ENCODE data around the gene CTSD. TPM values are rescaled to one million over a fixed set of nuclear protein-coding genes. Genes with fewer than 3 reads are reported as not detected.
"Not testable (repeated sequence)": the region's sequence is repeated elsewhere in the genome, so short reads cannot be mapped to it uniquely, and the experiment has no call there.

CTSD gene
- polyA plus RNA-seq, 4 donors: 537 to 799 (median 556) TPM

- H3K9me3 ChIP-seq (ENCODE audit: control insufficient read depth in 2 of 2, insufficient read depth in 1 of 2, low read depth in 1 of 2, low read length in 1 of 2); DNase-seq; H3K27ac ChIP-seq (ENCODE audit: low read depth in 1 of 3, low read length in 2 of 3); H3K27me3 ChIP-seq (ENCODE audit: control insufficient read depth in 3 of 3, insufficient read depth in 3 of 3, low read length in 3 of 3); H3K4me3 ChIP-seq (ENCODE audit: low read depth in 1 of 3, low read length in 3 of 3); FAIRE-seq; H3K4me1 ChIP-seq (ENCODE audit: control insufficient read depth in 3 of 3, insufficient read depth in 2 of 3, low read depth in 1 of 3, low read length in 2 of 3); H3K36me3 ChIP-seq (ENCODE audit: control insufficient read depth in 3 of 3, insufficient read depth in 2 of 3, low read depth in 1 of 3, low read length in 3 of 3): not testable (repeated sequence)
- 61 to 90% (median 67%) methylated on average over 15 to 39 of the region's 42 CpGs for WGBS, 3 donors
Observed at GRCh38 chr11:1803835-1804519, 40.2 kb upstream of the CTSD start.

GRCh38 chr11:1803246-1803645, 39.5 kb upstream of the CTSD start:
- Histone ChIP-seq H3K4me1 (ENCODE audit: control insufficient read depth in 3 of 3, insufficient read depth in 2 of 3, low read depth in 1 of 3, low read length in 2 of 3) (peaks cover 0 to 7% (median 0%) of the 10 kb centered on the region in 3 donors), H3K27ac (ENCODE audit: low read depth in 1 of 3, low read length in 2 of 3) (no peak overlapping the region), H3K9me3 (ENCODE audit: control insufficient read depth in 2 of 2, insufficient read depth in 1 of 2, low read depth in 1 of 2, low read length in 1 of 2) (no peaks in the 10 kb centered on the region), H3K36me3 (ENCODE audit: control insufficient read depth in 3 of 3, insufficient read depth in 2 of 3, low read depth in 1 of 3, low read length in 3 of 3) (no peaks in the 10 kb centered on the region), H3K27me3 (ENCODE audit: control insufficient read depth in 3 of 3, insufficient read depth in 3 of 3, low read length in 3 of 3) (peaks cover 0 to 2% (median 0%) of the 10 kb centered on the region in 3 donors), H3K4me3 (ENCODE audit: low read depth in 1 of 3, low read length in 3 of 3) (no peak overlapping the region)
- 93 to 97% (median 94%) methylated on average over 20 of the region's 20 CpGs for WGBS, 3 donors
- DNase-seq (no peak), FAIRE-seq (no peak)

GRCh38 chr11:1797391-1798125, 33.8 kb upstream of the CTSD start:
- FAIRE-seq (no peak), DNase-seq (no peak)
- Histone ChIP-seq H3K4me3 (ENCODE audit: low read depth in 1 of 3, low read length in 3 of 3) (no peak overlapping the region), H3K9me3 (ENCODE audit: control insufficient read depth in 2 of 2, insufficient read depth in 1 of 2, low read depth in 1 of 2, low read length in 1 of 2) (no peaks in the 10 kb centered on the region), H3K4me1 (ENCODE audit: control insufficient read depth in 3 of 3, insufficient read depth in 2 of 3, low read depth in 1 of 3, low read length in 2 of 3) (no peaks in the 10 kb centered on the region), H3K27ac (ENCODE audit: low read depth in 1 of 3, low read length in 2 of 3) (no peak overlapping the region), H3K27me3 (ENCODE audit: control insufficient read depth in 3 of 3, insufficient read depth in 3 of 3, low read length in 3 of 3) (no peaks in the 10 kb centered on the region), H3K36me3 (ENCODE audit: control insufficient read depth in 3 of 3, insufficient read depth in 2 of 3, low read depth in 1 of 3, low read length in 3 of 3) (no peaks in the 10 kb centered on the region)
- 81 to 89% (median 86%) methylated on average over 14 of the region's 14 CpGs for WGBS, 3 donors

GRCh38 chr11:1796413-1797011, 32.8 kb upstream of the CTSD start:
- H3K4me1 ChIP-seq (ENCODE audit: control insufficient read depth in 3 of 3, insufficient read depth in 2 of 3, low read depth in 1 of 3, low read length in 2 of 3): no peaks in the 10 kb centered on the region
- H3K27ac ChIP-seq (ENCODE audit: low read depth in 1 of 3, low read length in 2 of 3): no peak overlapping the region
- 65 to 74% (median 67%) methylated on average over 12 of the region's 12 CpGs for WGBS, 3 donors
- FAIRE-seq: no peak
- H3K4me3 ChIP-seq (ENCODE audit: low read depth in 1 of 3, low read length in 3 of 3): no peak overlapping the region
- no peak for DNase-seq
- H3K9me3 ChIP-seq (ENCODE audit: control insufficient read depth in 2 of 2, insufficient read depth in 1 of 2, low read depth in 1 of 2, low read length in 1 of 2): no peaks in the 10 kb centered on the region
- no peaks in the 10 kb centered on the region for H3K27me3 ChIP-seq (ENCODE audit: control insufficient read depth in 3 of 3, insufficient read depth in 3 of 3, low read length in 3 of 3)
- H3K36me3 ChIP-seq (ENCODE audit: control insufficient read depth in 3 of 3, insufficient read depth in 2 of 3, low read depth in 1 of 3, low read length in 3 of 3): no peaks in the 10 kb centered on the region

- no peak overlapping the region for H3K4me3 ChIP-seq (ENCODE audit: low read depth in 1 of 3, low read length in 3 of 3)
- H3K36me3 ChIP-seq (ENCODE audit: control insufficient read depth in 3 of 3, insufficient read depth in 2 of 3, low read depth in 1 of 3, low read length in 3 of 3): no peaks in the 10 kb centered on the region
- 66 to 77% (median 76%) methylated on average over 3 of the region's 3 CpGs for WGBS, 3 donors
- no peaks in the 10 kb centered on the region for H3K27me3 ChIP-seq (ENCODE audit: control insufficient read depth in 3 of 3, insufficient read depth in 3 of 3, low read length in 3 of 3)
- FAIRE-seq: no peak
- peaks cover 0 to 3% of the 10 kb centered on the region in 2 donors for H3K9me3 ChIP-seq (ENCODE audit: control insufficient read depth in 2 of 2, insufficient read depth in 1 of 2, low read depth in 1 of 2, low read length in 1 of 2)
- H3K4me1 ChIP-seq (ENCODE audit: control insufficient read depth in 3 of 3, insufficient read depth in 2 of 3, low read depth in 1 of 3, low read length in 2 of 3): no peaks in the 10 kb centered on the region
- H3K27ac ChIP-seq (ENCODE audit: low read depth in 1 of 3, low read length in 2 of 3): no peak overlapping the region
- no peak for DNase-seq
Observed at GRCh38 chr11:1793081-1793480, 29.4 kb upstream of the CTSD start.

- no peak overlapping the region for H3K4me3 ChIP-seq (ENCODE audit: low read depth in 1 of 3, low read length in 3 of 3)
- no peaks in the 10 kb centered on the region for H3K27me3 ChIP-seq (ENCODE audit: control insufficient read depth in 3 of 3, insufficient read depth in 3 of 3, low read length in 3 of 3)
- DNase-seq (no peak), FAIRE-seq (no peak)
- no peaks in the 10 kb centered on the region for H3K4me1 ChIP-seq (ENCODE audit: control insufficient read depth in 3 of 3, insufficient read depth in 2 of 3, low read depth in 1 of 3, low read length in 2 of 3)
- peaks cover 0 to 3% of the 10 kb centered on the region in 2 donors for H3K9me3 ChIP-seq (ENCODE audit: control insufficient read depth in 2 of 2, insufficient read depth in 1 of 2, low read depth in 1 of 2, low read length in 1 of 2)
- WGBS, 3 donors: 79 to 87% (median 85%) methylated on average over 12 of the region's 12 CpGs
- H3K27ac ChIP-seq (ENCODE audit: low read depth in 1 of 3, low read length in 2 of 3): no peak overlapping the region
- no peaks in the 10 kb centered on the region for H3K36me3 ChIP-seq (ENCODE audit: control insufficient read depth in 3 of 3, insufficient read depth in 2 of 3, low read depth in 1 of 3, low read length in 3 of 3)
Observed at GRCh38 chr11:1792461-1792860, 28.7 kb upstream of the CTSD start.

- H3K27me3 ChIP-seq (ENCODE audit: control insufficient read depth in 3 of 3, insufficient read depth in 3 of 3, low read length in 3 of 3): no peaks in the 10 kb centered on the region
- no peak for FAIRE-seq
- H3K27ac ChIP-seq (ENCODE audit: low read depth in 1 of 3, low read length in 2 of 3): no peak overlapping the region
- H3K4me3 ChIP-seq (ENCODE audit: low read depth in 1 of 3, low read length in 3 of 3): no peak overlapping the region
- H3K4me1 ChIP-seq (ENCODE audit: control insufficient read depth in 3 of 3, insufficient read depth in 2 of 3, low read depth in 1 of 3, low read length in 2 of 3): no peaks in the 10 kb centered on the region
- H3K9me3 ChIP-seq (ENCODE audit: control insufficient read depth in 2 of 2, insufficient read depth in 1 of 2, low read depth in 1 of 2, low read length in 1 of 2): peaks cover 0 to 3% of the 10 kb centered on the region in 2 donors
- 52 to 72% (median 57%) methylated on average over 6 of the region's 6 CpGs for WGBS, 3 donors
- no peaks in the 10 kb centered on the region for H3K36me3 ChIP-seq (ENCODE audit: control insufficient read depth in 3 of 3, insufficient read depth in 2 of 3, low read depth in 1 of 3, low read length in 3 of 3)
- peak; percentile 55 to 66 for DNase-seq
Observed at GRCh38 chr11:1791912-1792311, 28.2 kb upstream of the CTSD start.

- peaks cover 0 to 3% of the 10 kb centered on the region in 2 donors for H3K9me3 ChIP-seq (ENCODE audit: control insufficient read depth in 2 of 2, insufficient read depth in 1 of 2, low read depth in 1 of 2, low read length in 1 of 2)
- no peak overlapping the region for H3K27ac ChIP-seq (ENCODE audit: low read depth in 1 of 3, low read length in 2 of 3)
- peaks cover 0 to 3% (median 0%) of the 10 kb centered on the region in 3 donors for H3K27me3 ChIP-seq (ENCODE audit: control insufficient read depth in 3 of 3, insufficient read depth in 3 of 3, low read length in 3 of 3)
- DNase-seq (no peak), FAIRE-seq (no peak)
- no peak overlapping the region for H3K4me3 ChIP-seq (ENCODE audit: low read depth in 1 of 3, low read length in 3 of 3)
- 92 to 97% (median 96%) methylated on average over 4 of the region's 4 CpGs for WGBS, 3 donors
- H3K36me3 ChIP-seq (ENCODE audit: control insufficient read depth in 3 of 3, insufficient read depth in 2 of 3, low read depth in 1 of 3, low read length in 3 of 3): no peaks in the 10 kb centered on the region
- H3K4me1 ChIP-seq (ENCODE audit: control insufficient read depth in 3 of 3, insufficient read depth in 2 of 3, low read depth in 1 of 3, low read length in 2 of 3): no peaks in the 10 kb centered on the region
Observed at GRCh38 chr11:1786466-1786865, 22.7 kb upstream of the CTSD start.
